ENCODE measurements around the gene TH. TPM values are rescaled to one million over a fixed set of nuclear protein-coding genes. Genes with fewer than 3 reads are reported as not detected.

Gene TH
- polyA plus RNA-seq, 3 donors: not detected

DNA sequence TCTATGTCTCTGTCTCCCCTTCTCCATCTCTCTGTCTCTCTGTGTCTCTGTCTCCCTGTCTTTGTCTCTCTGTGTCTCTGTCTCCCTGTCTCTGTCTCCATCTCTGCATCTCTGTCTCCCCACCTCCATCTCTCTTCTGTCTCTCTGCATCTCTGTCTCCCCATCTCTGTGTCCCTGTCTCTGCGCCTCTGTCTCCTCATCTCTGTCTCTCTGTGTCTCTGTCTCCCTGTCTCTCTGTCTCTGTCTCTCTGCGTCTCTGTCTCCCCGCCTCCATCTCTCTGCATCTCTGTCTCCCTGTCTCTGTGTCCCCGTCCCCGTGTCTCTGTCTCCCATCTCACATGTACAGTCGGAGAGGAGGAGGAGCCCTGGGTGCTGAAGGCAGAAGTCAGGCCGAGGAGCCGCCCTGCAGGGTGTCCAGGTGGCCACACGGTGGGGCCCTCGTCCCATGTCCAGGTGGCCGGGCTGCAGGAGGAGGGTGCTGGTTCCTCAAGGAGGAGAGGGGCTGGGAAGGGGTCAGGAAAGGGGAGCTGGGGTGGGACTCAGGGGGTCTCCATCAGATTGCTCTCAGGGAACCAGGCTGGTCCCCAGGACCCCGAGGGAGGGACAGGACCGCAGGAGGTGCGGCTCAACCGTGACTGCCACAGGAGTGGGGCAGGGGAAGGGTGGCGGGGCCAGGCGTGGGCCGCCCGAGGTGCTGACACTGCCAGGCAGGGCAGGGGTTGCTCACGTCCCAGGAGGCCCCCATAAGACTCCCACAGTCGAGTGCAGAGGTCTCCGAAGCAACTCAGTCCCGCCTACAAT is 25.6 kb upstream of the TH start:
- Histone ChIP-seq H3K27me3 (ENCODE audit: control insufficient read depth in 2 of 2, insufficient read depth in 2 of 2, low read length in 2 of 2) (peaks cover 0 to 5% of the 10 kb centered on the region in 2 donors), H3K9ac (ENCODE audit: insufficient read depth, low read length, poor library complexity, severe bottlenecking) (no peak overlapping the region), H3K27ac (ENCODE audit: low read depth in 1 of 2, low read length in 2 of 2) (no peak overlapping the region), H2AFZ (ENCODE audit: insufficient read depth, low read depth, low read length, poor library complexity, severe bottlenecking) (no peak overlapping the region), H3K4me2 (replicated peaks; ENCODE audit: extremely low read depth, low read length, poor library complexity, severe bottlenecking) (no peak overlapping the region), H3K36me3 (replicated peaks in 1 of 2; ENCODE audit: control insufficient read depth in 1 of 2, insufficient read depth in 2 of 2, low read length in 2 of 2) (no peaks in the 10 kb centered on the region), H3K9me3 (replicated peaks in 1 of 2; ENCODE audit: control insufficient read depth in 1 of 2, insufficient read depth in 1 of 2, low read length in 2 of 2) (no peaks in the 10 kb centered on the region), H4K20me1 (ENCODE audit: insufficient read depth, low read length) (no peaks in the 10 kb centered on the region), H3K4me3 (replicated peaks in 1 of 3; ENCODE audit: low read depth in 2 of 3, low read length in 3 of 3) (no peak overlapping the region), H3K4me1 (ENCODE audit: control insufficient read depth in 1 of 2, insufficient read depth in 2 of 2, low read length in 2 of 2) (peaks cover 3 to 12% of the 10 kb centered on the region in 2 donors), H3K79me2 (ENCODE audit: insufficient read depth, low read length) (no peaks in the 10 kb centered on the region)
- Mint-ChIP-seq H3K9me3 (peaks cover 0 to 3% (median 0%) of the 10 kb centered on the region in 7 donors), H3K27me3 (ENCODE audit: low read depth in 3 of 3) (peaks cover 15 to 25% (median 21%) of the 10 kb centered on the region in 3 donors), H3K36me3 (no peaks in the 10 kb centered on the region), H3K4me1 (peaks cover 3% of the 10 kb centered on the region), H3K4me3 (peak overlapping the region in 1 of 2 donors; percentile 62), H3K27ac (no peak overlapping the region)
- intact Hi-C loops (cut with micrococcal nuclease): loop anchor here (1.0 to 10.0 kb wide), 5 partner anchors 100 to 328 kb away; partner anchors contain the start of gene TSPAN32 (in 1 of the 2)
- 43% methylated on average over 17 of the region's 23 CpGs for WGBS (ENCODE audit: insufficient coverage)
- TF ChIP-seq, protein P1, sequence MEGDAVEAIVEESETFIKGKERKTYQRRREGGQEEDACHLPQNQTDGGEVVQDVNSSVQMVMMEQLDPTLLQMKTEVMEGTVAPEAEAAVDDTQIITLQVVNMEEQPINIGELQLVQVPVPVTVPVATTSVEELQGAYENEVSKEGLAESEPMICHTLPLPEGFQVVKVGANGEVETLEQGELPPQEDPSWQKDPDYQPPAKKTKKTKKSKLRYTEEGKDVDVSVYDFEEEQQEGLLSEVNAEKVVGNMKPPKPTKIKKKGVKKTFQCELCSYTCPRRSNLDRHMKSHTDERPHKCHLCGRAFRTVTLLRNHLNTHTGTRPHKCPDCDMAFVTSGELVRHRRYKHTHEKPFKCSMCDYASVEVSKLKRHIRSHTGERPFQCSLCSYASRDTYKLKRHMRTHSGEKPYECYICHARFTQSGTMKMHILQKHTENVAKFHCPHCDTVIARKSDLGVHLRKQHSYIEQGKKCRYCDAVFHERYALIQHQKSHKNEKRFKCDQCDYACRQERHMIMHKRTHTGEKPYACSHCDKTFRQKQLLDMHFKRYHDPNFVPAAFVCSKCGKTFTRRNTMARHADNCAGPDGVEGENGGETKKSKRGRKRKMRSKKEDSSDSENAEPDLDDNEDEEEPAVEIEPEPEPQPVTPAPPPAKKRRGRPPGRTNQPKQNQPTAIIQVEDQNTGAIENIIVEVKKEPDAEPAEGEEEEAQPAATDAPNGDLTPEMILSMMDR (IDR thresholded peaks at IDR 0.05): peak; percentile 77
- peak; percentile 60 to 70 (median 67) for DNase-seq

DNA sequence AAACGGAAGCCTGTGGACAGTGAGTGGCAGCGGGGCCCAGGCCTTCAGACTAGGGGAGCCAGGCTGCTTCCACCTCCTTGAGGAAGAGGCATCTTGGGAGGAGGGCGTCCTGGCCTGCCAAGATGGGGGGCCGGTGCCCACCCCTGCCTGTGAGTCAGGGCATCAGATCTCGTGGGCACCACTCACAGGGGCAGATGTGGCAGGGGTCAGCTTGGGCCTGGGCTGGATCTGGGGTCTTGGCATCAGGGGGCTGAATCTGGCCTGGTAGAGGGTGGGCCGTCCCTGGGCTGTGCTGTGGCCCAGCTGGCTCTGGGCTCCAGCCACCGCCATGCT is 24.1 kb upstream of the TH start:
- H3K4me1 Mint-ChIP-seq: peaks cover 16% of the 10 kb centered on the region
- H3K27me3 Mint-ChIP-seq (ENCODE audit: low read depth in 3 of 3): peaks cover 17 to 24% (median 17%) of the 10 kb centered on the region in 3 donors
- peaks cover 0 to 3% (median 0%) of the 10 kb centered on the region in 7 donors for H3K9me3 Mint-ChIP-seq
- intact Hi-C loops (cut with micrococcal nuclease): loop anchor here (2.0 to 10.0 kb wide), 4 partner anchors 102 to 329 kb away; partner anchors contain the start of gene TSPAN32 (in 1 of the 2)
- DNase-seq: no peak
- TF ChIP-seq, protein P1 (IDR thresholded peaks at IDR 0.05): no peak
- no peaks in the 10 kb centered on the region for H3K36me3 Mint-ChIP-seq
- H4K20me1 ChIP-seq (ENCODE audit: insufficient read depth, low read length): no peaks in the 10 kb centered on the region
- no peaks in the 10 kb centered on the region for H3K9me3 ChIP-seq (replicated peaks in 1 of 2; ENCODE audit: control insufficient read depth in 1 of 2, insufficient read depth in 1 of 2, low read length in 2 of 2)
- no peaks in the 10 kb centered on the region for H3K79me2 ChIP-seq (ENCODE audit: insufficient read depth, low read length)
- peaks cover 18 to 27% of the 10 kb centered on the region in 2 donors for H3K4me1 ChIP-seq (ENCODE audit: control insufficient read depth in 1 of 2, insufficient read depth in 2 of 2, low read length in 2 of 2)
- no peak overlapping the region for H3K4me3 ChIP-seq (replicated peaks in 1 of 3; ENCODE audit: low read depth in 2 of 3, low read length in 3 of 3)
- H3K27ac Mint-ChIP-seq: no peak overlapping the region
- H3K4me2 ChIP-seq (replicated peaks; ENCODE audit: extremely low read depth, low read length, poor library complexity, severe bottlenecking): no peak overlapping the region
- no peak overlapping the region for H2AFZ ChIP-seq (ENCODE audit: insufficient read depth, low read depth, low read length, poor library complexity, severe bottlenecking)
- WGBS (ENCODE audit: insufficient coverage): 89% methylated on average over 6 of the region's 7 CpGs
- H3K9ac ChIP-seq (ENCODE audit: insufficient read depth, low read length, poor library complexity, severe bottlenecking): no peak overlapping the region
- peaks cover 0 to 5% of the 10 kb centered on the region in 2 donors for H3K27me3 ChIP-seq (ENCODE audit: control insufficient read depth in 2 of 2, insufficient read depth in 2 of 2, low read length in 2 of 2)
- H3K4me3 Mint-ChIP-seq: no peak overlapping the region
- no peak overlapping the region for H3K27ac ChIP-seq (ENCODE audit: low read depth in 1 of 2, low read length in 2 of 2)
- H3K36me3 ChIP-seq (replicated peaks in 1 of 2; ENCODE audit: control insufficient read depth in 1 of 2, insufficient read depth in 2 of 2, low read length in 2 of 2): no peaks in the 10 kb centered on the region
